Lower leg skin (tissue), 4 donors: ENCODE results near the gene PPP2R5D. TPM values are rescaled to one million over a fixed set of nuclear protein-coding genes. Genes with fewer than 3 reads are reported as not detected.
A peak's percentile ranks its signal among the peaks of the same experiment; 100 is the strongest.

Source experiments
- DNase-seq, 2 donors: peaks; one replicate each; pipeline ENCODE4 v3.0.0-alpha.2; 2019; ENCODE audit warnings: low spot score in 2 of 2
- H3K4me3 ChIP-seq: fragments of 200-600 bp; sonication (generic); 2 replicates; pipeline ENCODE4 v1.5.1; 2017; ENCODE audit warnings: mild to moderate bottlenecking, low read depth; ENCODE audit not compliant: poor library complexity, severe bottlenecking
- CTCF ChIP-seq, 3 donors: fragments of 450-650 bp; IDR thresholded peaks; one replicate each; pipeline ENCODE4 v1.5.1; 2016; ENCODE audit warnings: antibody characterized with exemption in 3 of 3, mild to moderate bottlenecking in 3 of 3, moderate library complexity in 2 of 3
- POLR2A ChIP-seq, 2 donors: fragments of 450-650 bp; IDR thresholded peaks; one replicate each; pipeline ENCODE4 v1.6.1; 2016 to 2017; ENCODE audit warnings: antibody characterized with exemption in 2 of 2, mild to moderate bottlenecking in 1 of 2, moderate library complexity in 1 of 2
- WGBS, 2 donors: methylation state at CpG; one replicate each; pipeline ENCODE4 v1.1.5; 2018; 5-methylcytosine and 5-hydroxymethylcytosine counted together
- intact Hi-C: fragments of 100-400 bp; cut with DNase I; formaldehyde crosslinking; loops from one replicate; pipeline ENCODE4 v1.15.0; 2023; ENCODE audit warnings: low total_unique reads
- total RNA-seq, 4 donors: library from RNA; depleted of rRNA; stranded (reverse); fragments of >200 nt; gene quantifications; one replicate each; pipeline ENCODE4 v1.1.0, GENCODE V29; 2016

PPP2R5D gene
- total RNA-seq, 4 donors from 2014 or later = 26.3 to 49.4 (median 40.8) TPM

GRCh38 chr6:42958125-42958524 is 26.2 kb upstream of the PPP2R5D start:
- no peak overlapping the region for H3K4me3 ChIP-seq
- no peak for DNase-seq

GRCh38 chr6:42959917-42960242 is 24.5 kb upstream of the PPP2R5D start:
- DNase-seq = no peak
- H3K4me3 ChIP-seq = no peak overlapping the region
- WGBS, 2 donors = 26 to 41% methylated on average over 13 of the region's 13 CpGs
- intact Hi-C loops = no loop called here
- TF ChIP-seq CTCF (IDR thresholded peaks at IDR 0.05) (no peak), POLR2A (IDR thresholded peaks at IDR 0.05) (no peak)

More at GRCh38 chr6:42958125-42958524, 26.2 kb upstream of the PPP2R5D start:
- TF ChIP-seq POLR2A (IDR thresholded peaks at IDR 0.05) (no peak), CTCF (IDR thresholded peaks at IDR 0.05) (no peak)
- 83 to 86% methylated on average over 8 of the region's 8 CpGs for WGBS, 2 donors
- intact Hi-C loops = no loop called here

- peak within 1 kb of the TSS; percentile 19 for H3K4me3 ChIP-seq
- 5 to 6% methylated on average over 16 to 41 of the region's 62 CpGs for WGBS, 2 donors
- intact Hi-C loops = no loop called here
- no peak for TF ChIP-seq POLR2A (IDR thresholded peaks at IDR 0.05)
- TF ChIP-seq CTCF (IDR thresholded peaks at IDR 0.05) = no peak
- peak in 1 of 2 donors; percentile 89 for DNase-seq
Measured at GRCh38 chr6:42960243-42961019, 23.9 kb upstream of the PPP2R5D start, which contains the start of gene GNMT. GNMT (plus strand) TSS chr6:42960754; CDS start chr6:42960768, 14 bp downstream.

GRCh38 chr6:42961020-42961470 is 23.3 kb upstream of the PPP2R5D start:
- 24 to 28% methylated on average over 9 to 15 of the region's 15 CpGs for whole genome bisulfite sequencing, 2 donors
- intact Hi-C loops = no loop called here
- TF ChIP-seq POLR2A (IDR thresholded peaks at IDR 0.05) (no peak), CTCF (IDR thresholded peaks at IDR 0.05) (no peak)
- no peak for DNase-seq
- H3K4me3 ChIP-seq = no peak overlapping the region

- 91 to 92% methylated on average over 12 of the region's 12 CpGs for WGBS, 2 donors
- intact Hi-C loops = no loop called here
- DNase-seq = peak in 1 of 2 donors; percentile 57
- no peak overlapping the region for H3K4me3 ChIP-seq
- no peak for TF ChIP-seq CTCF (IDR thresholded peaks at IDR 0.05)
- no peak for TF ChIP-seq POLR2A (IDR thresholded peaks at IDR 0.05)
Measured at GRCh38 chr6:42962096-42962495, 22.3 kb upstream of the PPP2R5D start.
